ENCODE data around the gene ZBTB25. TPM values are rescaled to one million over a fixed set of nuclear protein-coding genes. Genes with fewer than 3 reads are reported as not detected.

The ZBTB25 gene
- total and polyA plus RNA-seq, 2 donors (not counting 1 experiment from before 2014, with no cell fraction given) = 7.2 to 9.2 TPM

DNA sequence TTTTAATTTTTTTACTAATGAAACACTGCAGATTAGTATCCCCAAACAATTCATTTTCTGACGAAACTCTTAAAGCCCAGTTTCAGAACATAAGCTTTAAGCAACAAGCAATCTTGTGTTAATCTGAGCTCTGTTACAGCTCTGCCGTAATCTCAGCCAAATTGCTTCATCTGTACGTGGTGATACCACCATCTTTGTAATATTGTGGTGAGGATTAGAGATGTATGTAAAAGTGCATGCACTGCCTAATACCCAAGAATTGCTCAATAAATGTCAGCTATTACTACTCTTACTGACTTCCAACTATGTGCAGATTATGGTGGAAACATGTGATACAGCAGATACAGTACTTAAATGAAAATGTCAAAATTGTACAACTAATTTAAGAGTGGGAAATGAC is 36.5 kb downstream of the ZBTB25 start:
- Histone ChIP-seq H2AFZ (ENCODE audit: low read length) (no peak overlapping the region), H3K27me3 (ENCODE audit: control insufficient read depth, insufficient read depth, low read length) (no peaks in the 10 kb centered on the region), H3K36me3 (ENCODE audit: control insufficient read depth, insufficient read depth, low read length) (no peaks in the 10 kb centered on the region), H3K9ac (ENCODE audit: insufficient read depth, low read length) (no peak overlapping the region), H3K4me1 (ENCODE audit: control insufficient read depth, extremely low read depth, insufficient read depth, low read length) (no peaks in the 10 kb centered on the region), H3K79me2 (ENCODE audit: control insufficient read depth, insufficient read depth, low read length) (no peaks in the 10 kb centered on the region), H3K27ac (ENCODE audit: insufficient read depth, low read length) (no peak overlapping the region), H3K4me3 (replicated peaks in 1 of 4; ENCODE audit: control extremely low read depth in 1 of 4, insufficient read depth in 1 of 4, low read depth in 3 of 4, low read length in 4 of 4) (no peak overlapping the region), H4K20me1 (ENCODE audit: control insufficient read depth, extremely low read depth, insufficient read depth, low read length) (no peaks in the 10 kb centered on the region), H3K4me2 (ENCODE audit: extremely low read depth, insufficient read depth, low read length) (no peak overlapping the region), H3K9me3 (ENCODE audit: control insufficient read depth, insufficient read depth, low read depth, low read length) (no peaks in the 10 kb centered on the region)
- TF ChIP-seq, protein P1, sequence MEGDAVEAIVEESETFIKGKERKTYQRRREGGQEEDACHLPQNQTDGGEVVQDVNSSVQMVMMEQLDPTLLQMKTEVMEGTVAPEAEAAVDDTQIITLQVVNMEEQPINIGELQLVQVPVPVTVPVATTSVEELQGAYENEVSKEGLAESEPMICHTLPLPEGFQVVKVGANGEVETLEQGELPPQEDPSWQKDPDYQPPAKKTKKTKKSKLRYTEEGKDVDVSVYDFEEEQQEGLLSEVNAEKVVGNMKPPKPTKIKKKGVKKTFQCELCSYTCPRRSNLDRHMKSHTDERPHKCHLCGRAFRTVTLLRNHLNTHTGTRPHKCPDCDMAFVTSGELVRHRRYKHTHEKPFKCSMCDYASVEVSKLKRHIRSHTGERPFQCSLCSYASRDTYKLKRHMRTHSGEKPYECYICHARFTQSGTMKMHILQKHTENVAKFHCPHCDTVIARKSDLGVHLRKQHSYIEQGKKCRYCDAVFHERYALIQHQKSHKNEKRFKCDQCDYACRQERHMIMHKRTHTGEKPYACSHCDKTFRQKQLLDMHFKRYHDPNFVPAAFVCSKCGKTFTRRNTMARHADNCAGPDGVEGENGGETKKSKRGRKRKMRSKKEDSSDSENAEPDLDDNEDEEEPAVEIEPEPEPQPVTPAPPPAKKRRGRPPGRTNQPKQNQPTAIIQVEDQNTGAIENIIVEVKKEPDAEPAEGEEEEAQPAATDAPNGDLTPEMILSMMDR (conservative IDR thresholded peaks at IDR 0.05 in 1 of 2, IDR thresholded peaks at IDR 0.05 in 1 of 2; ENCODE audit: low read depth in 1 of 2, low read length in 2 of 2) = no peak
- TF ChIP-seq EZH2 (IDR thresholded peaks at IDR 0.05; ENCODE audit: low read length, missing control alignments) = no peak
- DNase-seq (ENCODE audit: low read depth in 2 of 2) = peak in 1 of 2 donors; percentile 11

DNA sequence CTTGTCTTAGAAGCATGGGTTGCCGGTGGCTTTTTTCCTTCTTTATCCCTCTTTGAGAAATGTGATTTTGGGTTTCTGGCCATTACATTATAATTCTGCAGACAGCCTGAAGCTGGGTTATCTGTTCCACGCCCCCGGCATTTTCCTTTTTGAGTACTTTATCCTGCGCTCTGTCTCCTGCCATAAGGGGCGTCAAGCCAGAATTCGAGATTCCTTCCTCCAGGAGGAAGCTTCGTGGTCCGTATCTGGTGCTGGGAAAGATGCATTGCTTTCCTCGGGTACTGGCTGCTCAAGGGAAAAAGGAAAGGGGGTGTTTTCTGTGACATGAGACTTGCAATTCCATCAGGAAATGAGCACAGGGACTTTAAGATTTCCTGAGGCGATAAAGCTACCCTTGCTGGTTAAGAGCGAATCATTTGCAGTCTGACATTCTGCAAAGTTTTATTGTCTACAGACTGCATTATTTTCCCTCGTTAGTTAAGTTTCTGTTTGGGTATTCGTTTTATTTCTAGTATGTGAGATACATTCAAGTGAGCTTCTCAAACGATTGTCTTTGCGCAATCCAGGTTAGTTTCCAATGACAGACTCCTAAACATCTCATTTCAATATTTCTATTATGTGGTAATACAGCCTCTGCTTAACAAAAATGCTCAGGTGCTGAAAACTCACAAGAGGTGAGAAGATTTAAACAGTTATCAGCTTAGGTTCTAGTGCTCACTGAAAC is 37.6 kb downstream of the ZBTB25 start:
- H3K4me1 ChIP-seq (ENCODE audit: control insufficient read depth, extremely low read depth, insufficient read depth, low read length) = no peaks in the 10 kb centered on the region
- peak overlapping the region; percentile 49 for H3K9ac ChIP-seq (ENCODE audit: insufficient read depth, low read length)
- H3K79me2 ChIP-seq (ENCODE audit: control insufficient read depth, insufficient read depth, low read length) = no peaks in the 10 kb centered on the region
- TF ChIP-seq EZH2 (IDR thresholded peaks at IDR 0.05; ENCODE audit: low read length, missing control alignments) = no peak
- TF ChIP-seq, protein P1 (conservative IDR thresholded peaks at IDR 0.05 in 1 of 2, IDR thresholded peaks at IDR 0.05 in 1 of 2; ENCODE audit: low read depth in 1 of 2, low read length in 2 of 2) = peak; percentile 16 to 43
- H3K4me3 ChIP-seq (replicated peaks in 1 of 4; ENCODE audit: control extremely low read depth in 1 of 4, insufficient read depth in 1 of 4, low read depth in 3 of 4, low read length in 4 of 4) = peak overlapping the region; percentile 65 to 75 (median 68)
- H3K27me3 ChIP-seq (ENCODE audit: control insufficient read depth, insufficient read depth, low read length) = no peaks in the 10 kb centered on the region
- no peak overlapping the region for H3K27ac ChIP-seq (ENCODE audit: insufficient read depth, low read length)
- DNase-seq (ENCODE audit: low read depth in 2 of 2) = peak; percentile 39 to 73
- H4K20me1 ChIP-seq (ENCODE audit: control insufficient read depth, extremely low read depth, insufficient read depth, low read length) = no peaks in the 10 kb centered on the region
- no peaks in the 10 kb centered on the region for H3K9me3 ChIP-seq (ENCODE audit: control insufficient read depth, insufficient read depth, low read depth, low read length)
- H2AFZ ChIP-seq (ENCODE audit: low read length) = peak overlapping the region; percentile 75
- H3K36me3 ChIP-seq (ENCODE audit: control insufficient read depth, insufficient read depth, low read length) = no peaks in the 10 kb centered on the region
- peak overlapping the region; percentile 96 for H3K4me2 ChIP-seq (ENCODE audit: extremely low read depth, insufficient read depth, low read length)

DNA sequence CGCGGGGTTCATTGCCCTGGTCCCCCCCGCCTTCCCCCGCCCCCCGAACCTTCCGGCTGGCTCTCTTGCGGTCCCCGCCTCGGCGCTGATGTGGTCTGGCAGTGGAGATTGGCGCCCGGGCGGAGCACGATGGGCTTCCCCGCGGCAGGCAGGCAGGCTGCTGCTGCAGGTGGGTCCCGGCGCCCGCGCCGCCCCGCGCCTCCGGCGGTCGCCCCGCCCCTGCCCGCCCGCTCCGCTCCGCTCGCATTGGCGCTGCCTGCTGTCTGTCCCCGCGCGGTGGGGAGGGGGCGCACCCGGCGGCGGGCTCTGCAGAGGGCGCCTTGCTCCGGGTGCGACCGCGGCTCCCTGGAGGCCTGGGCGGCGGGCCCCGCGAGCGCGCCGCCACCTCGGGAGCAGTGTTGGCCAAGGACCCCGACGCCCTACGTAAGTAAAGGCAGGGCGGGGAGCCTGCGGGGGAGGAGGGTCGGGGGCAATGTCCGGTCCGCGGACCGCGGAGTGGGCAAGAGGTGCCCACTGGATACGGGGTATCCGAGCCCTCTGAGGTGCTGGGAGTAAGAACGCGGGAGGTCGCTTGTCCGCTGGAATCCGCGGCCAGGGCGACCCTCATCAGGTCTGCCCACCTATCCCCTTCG is 38.3 kb downstream of the ZBTB25 start, which contains the start of gene AKAP5:
TSS of gene AKAP5 (plus strand) at position 309 of the 632 bp plus-strand sequence. CDS start 2,896 bp downstream, outside the sequence.
- TF ChIP-seq, protein P1 (conservative IDR thresholded peaks at IDR 0.05 in 1 of 2, IDR thresholded peaks at IDR 0.05 in 1 of 2; ENCODE audit: low read depth in 1 of 2, low read length in 2 of 2) = no peak
- no peak for TF ChIP-seq EZH2 (IDR thresholded peaks at IDR 0.05; ENCODE audit: low read length, missing control alignments)
- no peaks in the 10 kb centered on the region for H3K79me2 ChIP-seq (ENCODE audit: control insufficient read depth, insufficient read depth, low read length)
- no peak within 1 kb of the TSS for H3K27ac ChIP-seq (ENCODE audit: insufficient read depth, low read length)
- peak; percentile 18 to 59 for DNase-seq (ENCODE audit: low read depth in 2 of 2)
- H3K4me1 ChIP-seq (ENCODE audit: control insufficient read depth, extremely low read depth, insufficient read depth, low read length) = no peaks in the 10 kb centered on the region
- no peaks in the 10 kb centered on the region for H3K27me3 ChIP-seq (ENCODE audit: control insufficient read depth, insufficient read depth, low read length)
- peak within 1 kb of the TSS; percentile 75 for H2AFZ ChIP-seq (ENCODE audit: low read length)
- H4K20me1 ChIP-seq (ENCODE audit: control insufficient read depth, extremely low read depth, insufficient read depth, low read length) = no peaks in the 10 kb centered on the region
- no peaks in the 10 kb centered on the region for H3K36me3 ChIP-seq (ENCODE audit: control insufficient read depth, insufficient read depth, low read length)
- peak within 1 kb of the TSS; percentile 49 for H3K9ac ChIP-seq (ENCODE audit: insufficient read depth, low read length)
- H3K4me2 ChIP-seq (ENCODE audit: extremely low read depth, insufficient read depth, low read length) = peak within 1 kb of the TSS; percentile 96
- H3K4me3 ChIP-seq (replicated peaks in 1 of 4; ENCODE audit: control extremely low read depth in 1 of 4, insufficient read depth in 1 of 4, low read depth in 3 of 4, low read length in 4 of 4) = peak within 1 kb of the TSS; percentile 65 to 75 (median 68)
- no peaks in the 10 kb centered on the region for H3K9me3 ChIP-seq (ENCODE audit: control insufficient read depth, insufficient read depth, low read depth, low read length)
